Activated CD4-positive, alpha-beta memory T cell treated with anti-CD3 and anti-CD28 coated beads for 36 hours (primary cell): Measurements from ENCODE around the gene MPV17L2. TPM values are rescaled to one million over a fixed set of nuclear protein-coding genes. Genes with fewer than 3 reads are reported as not detected.
A peak's percentile ranks its signal among the peaks of the same experiment; 100 is the strongest.
"Not testable (repeated sequence)": the region's sequence is repeated elsewhere in the genome, so short reads cannot be mapped to it uniquely, and the experiment has no call there.

Experiments used
- CTCF ChIA-PET: fragments of 350-600 bp; sonication (Branson Sonifier 250); formaldehyde crosslinking; loops from one replicate; lab custom pipeline; 2021; ENCODE audit warnings: antibody characterized with exemption, inconsistent platforms; lab: Charles Lee
- POLR2A ChIA-PET: fragments of 350-600 bp; sonication (Branson Sonifier 250); formaldehyde crosslinking; loops from one replicate; lab custom pipeline; 2021; ENCODE audit warnings: antibody characterized with exemption; lab: Charles Lee
- DNase-seq: peaks from one replicate; pipeline ENCODE4 v3.0.0-alpha.2; 2020
- H3K27ac Mint-ChIP-seq: one replicate; pipeline ENCODE4 v1.8.0; 2021; ENCODE audit warnings: mixed read lengths
- H3K27me3 Mint-ChIP-seq: one replicate; pipeline ENCODE4 v1.8.0; 2021; ENCODE audit warnings: mixed read lengths
- H3K36me3 Mint-ChIP-seq: one replicate; pipeline ENCODE4 v1.8.0; 2021; ENCODE audit warnings: mixed read lengths
- H3K4me1 Mint-ChIP-seq: one replicate; pipeline ENCODE4 v1.8.0; 2021; ENCODE audit warnings: low read depth, mixed read lengths
- H3K4me3 Mint-ChIP-seq: one replicate; pipeline ENCODE4 v1.8.0; 2021; ENCODE audit warnings: mild to moderate bottlenecking, mixed read lengths
- H3K9me3 Mint-ChIP-seq: one replicate; pipeline ENCODE4 v1.8.0; 2021; ENCODE audit warnings: mixed read lengths
- intact Hi-C: fragments of 100-400 bp; cut with micrococcal nuclease; formaldehyde crosslinking; loops from one replicate; pipeline ENCODE4 v1.15.1; 2023
- total RNA-seq, 2 experiments: library from RNA; stranded (reverse); gene quantifications; one replicate each; pipeline ENCODE4 v1.2.3, GENCODE V29; 2021

The MPV17L2 gene
- total RNA-seq, 2 experiments from 2014 or later, result 6.4 to 7.3 TPM

- Mint-ChIP-seq H3K4me1 (peaks cover 21% of the 10 kb centered on the region), H3K4me3 (peak overlapping the region; percentile 84), H3K36me3 (peaks cover 2% of the 10 kb centered on the region), H3K27me3 (peaks cover 3% of the 10 kb centered on the region), H3K27ac (peak overlapping the region; percentile 69), H3K9me3 (no peaks in the 10 kb centered on the region)
- intact Hi-C loops, result no loop called here
- peak; percentile 77 for DNase-seq
- POLR2A ChIA-PET, result interaction anchor here (0.6 to 1.6 kb wide), 2 partner anchors 12 to 128 kb away, joined by 3 to 4 read pairs; partner anchors contain the start of gene MPV17L2
- CTCF ChIA-PET, result interaction anchor here (0.9 to 8.4 kb wide), 13 partner anchors 13 to 209 kb away, joined by 3 to 170 read pairs (median 6); partner anchors contain the start of genes LSM4 and MPV17L2
These were observed 12.3 kb downstream of the MPV17L2 start for GRCh38 chr19:18205200-18205892.

GRCh38 chr19:18206018-18206417 is 13.0 kb downstream of the MPV17L2 start:
- peaks cover 3% of the 10 kb centered on the region for H3K27me3 Mint-ChIP-seq

GRCh38 chr19:18208098-18208951 is 15.3 kb downstream of the MPV17L2 start:
- Mint-ChIP-seq H3K36me3 (no peaks in the 10 kb centered on the region), H3K4me1 (peaks cover 9% of the 10 kb centered on the region), H3K27me3 (peaks cover 6% of the 10 kb centered on the region), H3K4me3 (no peak overlapping the region), H3K27ac (no peak overlapping the region), H3K9me3 (no peaks in the 10 kb centered on the region)
- CTCF ChIA-PET, result interaction anchor here (0.6 to 8.4 kb wide), 20 partner anchors 8 to 206 kb away, joined by 3 to 170 read pairs (median 4); partner anchors contain the start of genes IQCN and PDE4C
- intact Hi-C loops, result loop anchor here (1.0 kb wide), 1 partner anchor 43 kb away; no protein-coding TSS in a partner anchor
- POLR2A ChIA-PET, result no interaction called here
- DNase-seq, result peak; percentile 67

More at GRCh38 chr19:18206018-18206417, 13.0 kb downstream of the MPV17L2 start:
- Mint-ChIP-seq H3K4me1 (peaks cover 21% of the 10 kb centered on the region), H3K36me3 (peaks cover 2% of the 10 kb centered on the region), H3K27ac (no peak overlapping the region), H3K4me3 (no peak overlapping the region), H3K9me3 (no peaks in the 10 kb centered on the region)
- ChIA-PET CTCF (interaction anchor here (0.9 to 8.4 kb wide), 8 partner anchors 13 to 205 kb away, joined by 3 to 170 read pairs (median 10); a partner anchor contains a TSS), POLR2A (interaction anchor here (1.6 kb wide), 1 partner anchor 13 kb away, joined by 4 read pairs; the partner anchor contains the start of gene MPV17L2)
- intact Hi-C loops, result no loop called here
- no peak for DNase-seq

- H3K4me3 Mint-ChIP-seq, H3K27ac Mint-ChIP-seq, DNase-seq, H3K36me3 Mint-ChIP-seq, intact Hi-C loops, H3K27me3 Mint-ChIP-seq, H3K9me3 Mint-ChIP-seq, H3K4me1 Mint-ChIP-seq: not testable (repeated sequence)
- CTCF ChIA-PET, result interaction anchor here (0.8 to 8.4 kb wide), 3 partner anchors 42 to 201 kb away, joined by 3 to 170 read pairs (median 5); a partner anchor contains a TSS
- POLR2A ChIA-PET, result interaction anchor here (0.6 kb wide), 1 partner anchor 10 kb away, joined by 3 read pairs; no protein-coding TSS in a partner anchor
These were observed 16.9 kb downstream of the MPV17L2 start for GRCh38 chr19:18209912-18210311.

- CTCF ChIA-PET, result no interaction called here
- Mint-ChIP-seq H3K36me3 (no peaks in the 10 kb centered on the region), H3K4me1 (no peaks in the 10 kb centered on the region), H3K27me3 (peaks cover 6% of the 10 kb centered on the region), H3K9me3 (no peaks in the 10 kb centered on the region), H3K4me3 (no peak overlapping the region), H3K27ac (no peak overlapping the region)
- no peak for DNase-seq
- POLR2A ChIA-PET, result no interaction called here
- intact Hi-C loops, result no loop called here
These were observed 18.7 kb downstream of the MPV17L2 start for GRCh38 chr19:18211683-18212082.

- intact Hi-C loops, result no loop called here
- Mint-ChIP-seq H3K9me3 (no peaks in the 10 kb centered on the region), H3K27me3 (peaks cover 5% of the 10 kb centered on the region), H3K4me3 (no peak overlapping the region), H3K27ac (no peak overlapping the region), H3K4me1 (no peaks in the 10 kb centered on the region), H3K36me3 (no peaks in the 10 kb centered on the region)
- no peak for DNase-seq
- ChIA-PET CTCF (interaction anchor here (1.4 kb wide), 1 partner anchor 38 kb away, joined by 4 read pairs; no protein-coding TSS in a partner anchor), POLR2A (no interaction called here)
These were observed 21.9 kb downstream of the MPV17L2 start for GRCh38 chr19:18214779-18215433.

- Mint-ChIP-seq H3K27me3 (peaks cover 10% of the 10 kb centered on the region), H3K4me3 (no peak overlapping the region), H3K36me3 (no peaks in the 10 kb centered on the region), H3K27ac (no peak overlapping the region), H3K4me1 (peaks cover 3% of the 10 kb centered on the region), H3K9me3 (no peaks in the 10 kb centered on the region)
- POLR2A ChIA-PET, result no interaction called here
- CTCF ChIA-PET, result interaction anchor here (1.3 kb wide), 1 partner anchor 35 kb away, joined by 4 read pairs; no protein-coding TSS in a partner anchor
- no peak for DNase-seq
- intact Hi-C loops, result no loop called here
These were observed 23.8 kb downstream of the MPV17L2 start for GRCh38 chr19:18216789-18217188.

GRCh38 chr19:18218159-18218558 is 25.1 kb downstream of the MPV17L2 start:
- ChIA-PET CTCF (interaction anchor here (1.0 to 1.1 kb wide), 2 partner anchors 13 to 44 kb away, joined by 3 read pairs; no protein-coding TSS in a partner anchor), POLR2A (no interaction called here)
- no peak for DNase-seq
- Mint-ChIP-seq H3K36me3 (no peaks in the 10 kb centered on the region), H3K27me3 (peaks cover 10% of the 10 kb centered on the region), H3K4me1 (peaks cover 3% of the 10 kb centered on the region), H3K4me3 (no peak overlapping the region), H3K27ac (no peak overlapping the region), H3K9me3 (no peaks in the 10 kb centered on the region)
- intact Hi-C loops, result no loop called here

- DNase-seq, result no peak
- peaks cover 3% of the 10 kb centered on the region for H3K4me1 Mint-ChIP-seq
- no peaks in the 10 kb centered on the region for H3K9me3 Mint-ChIP-seq
- peaks cover 12% of the 10 kb centered on the region for H3K27me3 Mint-ChIP-seq
- intact Hi-C loops, result no loop called here
- no peaks in the 10 kb centered on the region for H3K36me3 Mint-ChIP-seq
- CTCF ChIA-PET, result interaction anchor here (1.0 to 1.2 kb wide), 3 partner anchors 12 to 45 kb away, joined by 3 to 4 read pairs (median 3); no protein-coding TSS in a partner anchor
- POLR2A ChIA-PET, result interaction anchor here (0.8 kb wide), 1 partner anchor 15 kb away, joined by 3 read pairs; the partner anchor contains the start of gene RAB3A
- H3K27ac Mint-ChIP-seq, result no peak overlapping the region
- no peak overlapping the region for H3K4me3 Mint-ChIP-seq
These were observed 25.6 kb downstream of the MPV17L2 start for GRCh38 chr19:18218600-18218999.

GRCh38 chr19:18219911-18220631 is 27.1 kb downstream of the MPV17L2 start:
- no peak for DNase-seq
- ChIA-PET CTCF (interaction anchor here (0.8 to 1.5 kb wide), 4 partner anchors 11 to 168 kb away, joined by 3 to 6 read pairs (median 4); no protein-coding TSS in a partner anchor), POLR2A (interaction anchor here (0.7 kb wide), 1 partner anchor 10 kb away, joined by 3 read pairs; no protein-coding TSS in a partner anchor)
- Mint-ChIP-seq H3K36me3 (no peaks in the 10 kb centered on the region), H3K27ac (no peak overlapping the region), H3K4me3 (no peak overlapping the region), H3K27me3 (peaks cover 25% of the 10 kb centered on the region), H3K4me1 (peaks cover 13% of the 10 kb centered on the region), H3K9me3 (no peaks in the 10 kb centered on the region)
- intact Hi-C loops, result no loop called here
